IMR-90 (cell line): ENCODE data around the gene ACVR1. TPM values are rescaled to one million over a fixed set of nuclear protein-coding genes. Genes with fewer than 3 reads are reported as not detected.

ENCODE experiments used
- ATAC-seq: fragments of 200-7000 bp; cut with Tn5 transposase; 2 replicates; pipeline ENCODE4 v1.9.1; 2020; ENCODE audit warnings: low read depth, mild to moderate bottlenecking, moderate library complexity
- BruUV-seq: library from RNA; stranded (reverse); fragments of 400-500 nt; replicated peaks from 2 replicates; lab custom pipeline; 2021; lab: Mats Ljungman, UMichigan
- CTCF ChIA-PET: fragments of 300-600 bp; formaldehyde crosslinking; extraction: SDS; loops from one replicate; lab custom pipeline; 2021; ENCODE audit warnings: antibody characterized with exemption; lab: Yijun Ruan, JAX
- POLR2A ChIA-PET: fragments of 300-600 bp; sonication (Branson Sonifier 250); formaldehyde crosslinking; loops from one replicate; lab custom pipeline; 2022; ENCODE audit warnings: antibody characterized with exemption; ENCODE audit not compliant: unreplicated experiment; lab: Charles Lee
- DNase-seq: peaks from one replicate; pipeline ENCODE4 v3.0.0; 2013
- H2AFZ ChIP-seq: replicated peaks from 2 replicates; pipeline ENCODE3; 2013; ENCODE audit warnings: low read length, mild to moderate bottlenecking; ENCODE audit not compliant: poor library complexity
- H2AK5ac ChIP-seq: 2 replicates; pipeline ENCODE4 v1.6.1; 2013; ENCODE audit warnings: low read depth, low read length, inconsistent platforms
- H2AK9ac ChIP-seq: replicated peaks from 2 replicates; pipeline ENCODE3; 2013; ENCODE audit warnings: mild to moderate bottlenecking, low read depth, low read length, moderate library complexity; ENCODE audit not compliant: poor library complexity
- H2BK120ac ChIP-seq: 2 replicates; pipeline ENCODE4 v1.6.1; 2013; ENCODE audit warnings: low read depth, low read length, inconsistent platforms
- H2BK15ac ChIP-seq: 3 replicates; pipeline ENCODE4 v1.6.1; 2013; ENCODE audit warnings: low read depth, low read length, inconsistent platforms
- H2BK20ac ChIP-seq: 2 replicates; pipeline ENCODE4 v1.6.1; 2013; ENCODE audit warnings: low read depth, mild to moderate bottlenecking, inconsistent platforms, low read length, moderate library complexity
- H2BK5ac ChIP-seq: 2 replicates; pipeline ENCODE4 v1.6.1; 2013; ENCODE audit warnings: mild to moderate bottlenecking, low read depth, low read length, inconsistent platforms; ENCODE audit not compliant: poor library complexity, severe bottlenecking
- H3K14ac ChIP-seq: replicated peaks from 2 replicates; pipeline ENCODE4 v1.6.1; 2013; ENCODE audit warnings: low read depth, low read length, inconsistent platforms
- H3K18ac ChIP-seq: 2 replicates; pipeline ENCODE4 v1.6.1; 2013; ENCODE audit warnings: low read depth, low read length, control low read depth
- H3K23ac ChIP-seq: 2 replicates; pipeline ENCODE4 v1.6.1; 2013; ENCODE audit warnings: low read depth, low read length, inconsistent platforms
- H3K27ac ChIP-seq: 2 replicates; pipeline ENCODE4 v1.5.1; 2013; ENCODE audit warnings: mild to moderate bottlenecking, control low read depth, low read length; ENCODE audit not compliant: insufficient read depth
- H3K27me3 ChIP-seq: 2 replicates; pipeline ENCODE4 v1.6.1; 2013; ENCODE audit warnings: low read length; ENCODE audit not compliant: control insufficient read depth, insufficient read depth
- H3K36me3 ChIP-seq: 2 replicates; pipeline ENCODE4 v1.6.1; 2013; ENCODE audit warnings: low read length, mixed read lengths; ENCODE audit not compliant: control insufficient read depth, insufficient read depth
- H3K4ac ChIP-seq: 2 replicates; pipeline ENCODE4 v1.6.1; 2013; ENCODE audit warnings: low read depth, low read length, inconsistent platforms
- H3K4me1 ChIP-seq: 2 replicates; pipeline ENCODE4 v1.6.1; 2013; ENCODE audit warnings: low read length, mixed read lengths; ENCODE audit not compliant: control insufficient read depth, insufficient read depth
- H3K4me2 ChIP-seq: 2 replicates; pipeline ENCODE4 v1.6.1; 2013; ENCODE audit warnings: low read depth, mild to moderate bottlenecking, control low read depth, low read length, moderate library complexity
- H3K4me3 ChIP-seq: 2 replicates; pipeline ENCODE4 v1.5.1; 2013; ENCODE audit warnings: low read depth, mild to moderate bottlenecking, control low read depth, low read length, moderate library complexity; ENCODE audit not compliant: insufficient read depth
- H3K56ac ChIP-seq: 2 replicates; pipeline ENCODE4 v1.6.1; 2013; ENCODE audit warnings: low read length, inconsistent platforms; ENCODE audit not compliant: insufficient read depth; ENCODE audit errors: extremely low read depth
- H3K79me1 ChIP-seq, 2 experiments: 2 replicates each; pipeline ENCODE4 v1.6.1; 2013; ENCODE audit warnings: low read length in 2 of 2, inconsistent platforms in 1 of 2, low read depth in 1 of 2
- H3K9ac ChIP-seq: 2 replicates; pipeline ENCODE4 v1.6.1; 2013; ENCODE audit warnings: low read depth, low read length, control low read depth
- H3K9me1 ChIP-seq: 2 replicates; pipeline ENCODE4 v1.6.1; 2013; ENCODE audit warnings: low read length, inconsistent platforms; ENCODE audit not compliant: insufficient read depth
- H3K9me3 ChIP-seq: 2 replicates; pipeline ENCODE4 v1.6.1; 2013; ENCODE audit warnings: low read length; ENCODE audit not compliant: control insufficient read depth, insufficient read depth
- H4K20me1 ChIP-seq: 2 replicates; pipeline ENCODE4 v1.6.1; 2013; ENCODE audit warnings: low read length, inconsistent platforms; ENCODE audit not compliant: insufficient read depth
- H4K5ac ChIP-seq: 2 replicates; pipeline ENCODE4 v1.6.1; 2013; ENCODE audit warnings: mild to moderate bottlenecking, low read depth, low read length, control low read depth
- H4K8ac ChIP-seq, 2 experiments: 2 replicates each; pipeline ENCODE4 v1.6.1; 2013; ENCODE audit warnings: low read depth in 2 of 2, low read length in 2 of 2, control low read depth in 1 of 2, inconsistent platforms in 1 of 2
- H4K91ac ChIP-seq: 2 replicates; pipeline ENCODE4 v1.6.1; 2013; ENCODE audit warnings: low read depth, low read length, inconsistent platforms; ENCODE audit not compliant: insufficient read depth
- CEBPB ChIP-seq: IDR thresholded peaks from 2 replicates; pipeline ENCODE4 v1.6.1; 2012; ENCODE audit warnings: low read depth, low read length, improper control_type of control experiment
- FOS ChIP-seq: fragments of 150-350 bp; IDR thresholded peaks from 2 replicates; pipeline ENCODE4 v1.6.1; 2016; ENCODE audit warnings: low read depth, low read length
- MAFK ChIP-seq: IDR thresholded peaks from 2 replicates; pipeline ENCODE4 v1.6.1; 2012; ENCODE audit warnings: low read depth, low read length, improper control_type of control experiment
- NFE2L2 ChIP-seq: fragments of 150-350 bp; IDR thresholded peaks from 2 replicates; pipeline ENCODE4 v1.6.1; 2016; ENCODE audit warnings: low read depth, mild to moderate bottlenecking, low read length
- POLR2A ChIP-seq: IDR thresholded peaks from 2 replicates; pipeline ENCODE4 v1.6.1; 2012; ENCODE audit warnings: mild to moderate bottlenecking, low read depth, low read length
- WGBS, 2 experiments: methylation state at CpG; one replicate each; pipeline versions ENCODE4 v1.1.5 to v1.1.7; 2013; ENCODE audit warnings: missing lambda C conversion rate in 2 of 2; ENCODE audit not compliant: insufficient read length in 1 of 2; ENCODE audit errors: extremely low coverage in 2 of 2; 5-methylcytosine and 5-hydroxymethylcytosine counted together
- dilution Hi-C: fragments of 300-500 bp; cut with HindIII; formaldehyde crosslinking; loops from one replicate; pipeline ENCODE4 v1.14.3; 2018; ENCODE audit warnings: low sequenced_read_pairs; ENCODE audit not compliant: unreplicated experiment
- in situ Hi-C: fragments of 300-500 bp; cut with MboI; formaldehyde crosslinking; loops from 3 replicates; pipeline ENCODE4 v1.14.3; 2019; ENCODE audit warnings: low sequenced_read_pairs, inconsistent platforms, mixed read lengths
- intact Hi-C: fragments of 100-400 bp; cut with micrococcal nuclease; formaldehyde crosslinking; loops from 2 replicates; pipeline ENCODE4 v1.10.0; 2022
- polyA plus RNA-seq, 3 experiments: library from polyadenylated mRNA; depleted of rRNA; stranded (reverse); fragments of >200 nt; gene quantifications; 2 replicates each; pipeline ENCODE4 v1.2.3, GENCODE V29; 2012; ENCODE audit warnings: low replicate concordance in 1 of 3
- total RNA-seq: library from RNA; depleted of rRNA; stranded (reverse); fragments of >200 nt; gene quantifications from 2 replicates; pipeline ENCODE4 v1.2.3, GENCODE V29; 2012
- TF ChIP-seq, protein P1 (sequence below): fragments of 150-350 bp; IDR thresholded peaks from 2 replicates; pipeline ENCODE4 v1.6.1; 2016; ENCODE audit warnings: low read depth, mild to moderate bottlenecking, low read length, moderate library complexity, borderline replicate concordance

Gene ACVR1
- total and polyA plus RNA-seq, 2 of the 4 experiments (the other 2 are of a cell fraction) = 21.1 to 40.8 TPM

DNA sequence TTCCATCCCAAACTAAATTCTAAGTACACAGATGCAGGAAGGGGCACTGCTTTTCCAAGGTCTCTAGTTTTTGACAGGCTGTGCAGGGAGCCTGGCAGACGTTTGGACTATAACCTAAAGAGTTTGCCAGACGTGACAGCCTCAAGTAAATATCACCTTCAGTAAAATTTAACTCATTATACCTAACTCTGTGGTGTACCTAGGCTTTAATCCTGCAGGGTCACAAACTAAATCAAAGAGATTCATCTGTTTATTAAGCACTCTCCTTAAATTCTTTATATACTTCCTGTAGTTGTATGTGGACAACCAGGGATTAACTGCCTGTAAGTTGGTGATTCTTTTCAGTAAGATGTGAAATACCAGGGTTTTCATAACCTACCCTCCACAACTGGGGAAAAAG is 92.9 kb downstream of the ACVR1 start:
- no peak overlapping the region for H4K5ac ChIP-seq
- H2BK15ac ChIP-seq = no peak overlapping the region
- no peak overlapping the region for H2BK5ac ChIP-seq
- dilution Hi-C loops = no loop called here
- no peak overlapping the region for H3K23ac ChIP-seq
- ATAC-seq (no peak), DNase-seq (no peak)
- no peak overlapping the region for H3K9ac ChIP-seq
- in situ Hi-C loops = no loop called here
- peaks cover 17 to 43% of the 10 kb centered on the region in 2 experiments for H3K79me1 ChIP-seq
- 57% methylated on average over 1 of the region's 2 CpGs; no CpG with 5 or more reads in 1 of the 2 experiments for WGBS, 2 experiments
- no peak overlapping the region for H3K4ac ChIP-seq
- BruUV-seq = no TSS peak
- CTCF ChIA-PET = interaction anchor here (0.6 kb wide), 1 partner anchor 891 kb away, joined by 3 read pairs; no protein-coding TSS in a partner anchor
- no peak overlapping the region for H2AK9ac ChIP-seq
- intact Hi-C loops = loop anchor here (2.0 to 10.0 kb wide), 2 partner anchors 94 to 672 kb away; partner anchors contain the start of genes ACVR1, CCDC148 and PKP4
- H2BK120ac ChIP-seq = no peak overlapping the region
- TF ChIP-seq POLR2A (no peak), NFE2L2 (no peak), MAFK (no peak), FOS (no peak), CEBPB (no peak)
- TF ChIP-seq, protein P1, sequence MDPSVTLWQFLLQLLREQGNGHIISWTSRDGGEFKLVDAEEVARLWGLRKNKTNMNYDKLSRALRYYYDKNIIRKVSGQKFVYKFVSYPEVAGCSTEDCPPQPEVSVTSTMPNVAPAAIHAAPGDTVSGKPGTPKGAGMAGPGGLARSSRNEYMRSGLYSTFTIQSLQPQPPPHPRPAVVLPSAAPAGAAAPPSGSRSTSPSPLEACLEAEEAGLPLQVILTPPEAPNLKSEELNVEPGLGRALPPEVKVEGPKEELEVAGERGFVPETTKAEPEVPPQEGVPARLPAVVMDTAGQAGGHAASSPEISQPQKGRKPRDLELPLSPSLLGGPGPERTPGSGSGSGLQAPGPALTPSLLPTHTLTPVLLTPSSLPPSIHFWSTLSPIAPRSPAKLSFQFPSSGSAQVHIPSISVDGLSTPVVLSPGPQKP = no peak
- no peak overlapping the region for H4K91ac ChIP-seq
- H4K20me1 ChIP-seq = peaks cover 13% of the 10 kb centered on the region; the same call in 1 of the 2 replicates
- no peak overlapping the region for H4K8ac ChIP-seq
- POLR2A ChIA-PET = no interaction called here
- no peak overlapping the region for H3K27ac ChIP-seq
- no peak overlapping the region for H3K14ac ChIP-seq
- H3K27me3 ChIP-seq = no peaks in the 10 kb centered on the region
- H3K9me1 ChIP-seq = peaks cover 12% of the 10 kb centered on the region
- peaks cover 8% of the 10 kb centered on the region for H3K36me3 ChIP-seq
- H2BK20ac ChIP-seq = no peak overlapping the region
- no peak overlapping the region for H2AK5ac ChIP-seq
- no peak overlapping the region for H2AFZ ChIP-seq
- H3K56ac ChIP-seq = no peak overlapping the region
- no peak overlapping the region for H3K18ac ChIP-seq
- no peak overlapping the region for H3K4me2 ChIP-seq
- H3K4me1 ChIP-seq = peaks cover 12% of the 10 kb centered on the region
- no peak overlapping the region for H3K4me3 ChIP-seq
- no peaks in the 10 kb centered on the region for H3K9me3 ChIP-seq
